ENCODE measurements around the gene TANC2.

- TF ChIP-seq, protein P1, sequence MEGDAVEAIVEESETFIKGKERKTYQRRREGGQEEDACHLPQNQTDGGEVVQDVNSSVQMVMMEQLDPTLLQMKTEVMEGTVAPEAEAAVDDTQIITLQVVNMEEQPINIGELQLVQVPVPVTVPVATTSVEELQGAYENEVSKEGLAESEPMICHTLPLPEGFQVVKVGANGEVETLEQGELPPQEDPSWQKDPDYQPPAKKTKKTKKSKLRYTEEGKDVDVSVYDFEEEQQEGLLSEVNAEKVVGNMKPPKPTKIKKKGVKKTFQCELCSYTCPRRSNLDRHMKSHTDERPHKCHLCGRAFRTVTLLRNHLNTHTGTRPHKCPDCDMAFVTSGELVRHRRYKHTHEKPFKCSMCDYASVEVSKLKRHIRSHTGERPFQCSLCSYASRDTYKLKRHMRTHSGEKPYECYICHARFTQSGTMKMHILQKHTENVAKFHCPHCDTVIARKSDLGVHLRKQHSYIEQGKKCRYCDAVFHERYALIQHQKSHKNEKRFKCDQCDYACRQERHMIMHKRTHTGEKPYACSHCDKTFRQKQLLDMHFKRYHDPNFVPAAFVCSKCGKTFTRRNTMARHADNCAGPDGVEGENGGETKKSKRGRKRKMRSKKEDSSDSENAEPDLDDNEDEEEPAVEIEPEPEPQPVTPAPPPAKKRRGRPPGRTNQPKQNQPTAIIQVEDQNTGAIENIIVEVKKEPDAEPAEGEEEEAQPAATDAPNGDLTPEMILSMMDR (IDR thresholded peaks at IDR 0.05): no peak
- no peak for TF ChIP-seq POLR2A (IDR thresholded peaks at IDR 0.05)
Observed at GRCh38 chr17:62975206-62975605, 9.2 kb downstream of the TANC2 start.

Data from adrenal gland (tissue), 5 donors.